ENCODE measurements around the gene SCAF1. TPM values are rescaled to one million over a fixed set of nuclear protein-coding genes. Genes with fewer than 3 reads are reported as not detected.

SCAF1 gene
- polyA plus RNA-seq, 3 donors from 2014 or later, result 0.87 to 2.6 TPM; not detected in 1

- Mint-ChIP-seq H3K4me1 (peaks cover 18 to 20% of the 10 kb centered on the region in 2 donors), H3K27ac (peak overlapping the region; percentile 81 to 99 (median 96)), H3K27me3 (ENCODE audit: low read depth in 3 of 3) (peaks cover 2 to 7% (median 5%) of the 10 kb centered on the region in 3 donors), H3K9me3 (no peaks in the 10 kb centered on the region), H3K4me3 (peak overlapping the region in 3 of 5 donors; percentile 1 to 74 (median 69)), H3K36me3 (peaks cover 4 to 11% (median 6%) of the 10 kb centered on the region in 3 donors)
- no peak for DNase-seq
Measured at GRCh38 chr19:49656456-49657109, 14.6 kb downstream of the SCAF1 start.

GRCh38 chr19:49657493-49658138 lies 15.6 kb downstream of the SCAF1 start:
- H3K36me3 Mint-ChIP-seq, result peaks cover 4 to 11% (median 6%) of the 10 kb centered on the region in 3 donors
- peaks cover 18 to 22% of the 10 kb centered on the region in 2 donors for H3K4me1 Mint-ChIP-seq
- peaks cover 3 to 7% (median 5%) of the 10 kb centered on the region in 3 donors for H3K27me3 Mint-ChIP-seq (ENCODE audit: low read depth in 3 of 3)
- H3K4me3 Mint-ChIP-seq, result no peak overlapping the region
- DNase-seq, result no peak
- H3K9me3 Mint-ChIP-seq, result no peaks in the 10 kb centered on the region
- peak overlapping the region in 2 of 6 donors; percentile 46 to 67 for H3K27ac Mint-ChIP-seq

GRCh38 chr19:49658139-49658517 lies 16.1 kb downstream of the SCAF1 start:
- H3K27me3 Mint-ChIP-seq (ENCODE audit: low read depth in 3 of 3), result peaks cover 3 to 7% (median 4%) of the 10 kb centered on the region in 3 donors
- no peaks in the 10 kb centered on the region for H3K9me3 Mint-ChIP-seq
- DNase-seq, result no peak
- peaks cover 19 to 27% of the 10 kb centered on the region in 2 donors for H3K4me1 Mint-ChIP-seq
- H3K27ac Mint-ChIP-seq, result peak overlapping the region in 1 of 6 donors; percentile 46
- no peak overlapping the region for H3K4me3 Mint-ChIP-seq
- H3K36me3 Mint-ChIP-seq, result peaks cover 4 to 11% (median 6%) of the 10 kb centered on the region in 3 donors

- Mint-ChIP-seq H3K9me3 (no peaks in the 10 kb centered on the region), H3K27me3 (ENCODE audit: low read depth in 3 of 3) (peaks cover 4 to 10% (median 4%) of the 10 kb centered on the region in 3 donors), H3K27ac (peak overlapping the region in 2 of 6 donors; percentile 46 to 53), H3K36me3 (peaks cover 4 to 11% (median 6%) of the 10 kb centered on the region in 3 donors), H3K4me3 (no peak overlapping the region), H3K4me1 (peaks cover 25 to 32% of the 10 kb centered on the region in 2 donors)
- no peak for DNase-seq
Measured at GRCh38 chr19:49658566-49659442, 16.8 kb downstream of the SCAF1 start.

- H3K27me3 Mint-ChIP-seq (ENCODE audit: low read depth in 3 of 3), result peaks cover 8 to 13% (median 10%) of the 10 kb centered on the region in 3 donors
- H3K4me1 Mint-ChIP-seq, result peaks cover 34 to 35% of the 10 kb centered on the region in 2 donors
- no peak for DNase-seq
- H3K4me3 Mint-ChIP-seq, result no peak overlapping the region
- peaks cover 0 to 4% (median 0%) of the 10 kb centered on the region in 3 donors for H3K36me3 Mint-ChIP-seq
- peak overlapping the region in 5 of 6 donors; percentile 15 to 57 (median 21) for H3K27ac Mint-ChIP-seq
- no peaks in the 10 kb centered on the region for H3K9me3 Mint-ChIP-seq
Measured at GRCh38 chr19:49660338-49660961, 18.4 kb downstream of the SCAF1 start.

GRCh38 chr19:49662011-49662410 lies 20.0 kb downstream of the SCAF1 start:
- H3K36me3 Mint-ChIP-seq, result peaks cover 0 to 4% (median 0%) of the 10 kb centered on the region in 3 donors
- peaks cover 7 to 14% (median 12%) of the 10 kb centered on the region in 3 donors for H3K27me3 Mint-ChIP-seq (ENCODE audit: low read depth in 3 of 3)
- H3K4me3 Mint-ChIP-seq, result peak overlapping the region in 1 of 5 donors; percentile 18
- peaks cover 37 to 44% of the 10 kb centered on the region in 2 donors for H3K4me1 Mint-ChIP-seq
- H3K9me3 Mint-ChIP-seq, result no peaks in the 10 kb centered on the region
- peak overlapping the region in 1 of 6 donors; percentile 39 for H3K27ac Mint-ChIP-seq
- no peak for DNase-seq

- Mint-ChIP-seq H3K4me3 (peak overlapping the region; percentile 96 to 99 (median 97)), H3K4me1 (peaks cover 44 to 50% of the 10 kb centered on the region in 2 donors), H3K27ac (peak overlapping the region; percentile 93 to 99 (median 96)), H3K9me3 (no peaks in the 10 kb centered on the region), H3K27me3 (ENCODE audit: low read depth in 3 of 3) (peaks cover 7 to 12% (median 11%) of the 10 kb centered on the region in 3 donors), H3K36me3 (no peaks in the 10 kb centered on the region)
- DNase-seq, result no peak
Measured at GRCh38 chr19:49663224-49663623, 21.2 kb downstream of the SCAF1 start.

GRCh38 chr19:49664171-49665035 lies 22.4 kb downstream of the SCAF1 start:
- peak overlapping the region; percentile 93 to 99 (median 96) for H3K27ac Mint-ChIP-seq
- peak overlapping the region; percentile 96 to 99 (median 97) for H3K4me3 Mint-ChIP-seq
- H3K27me3 Mint-ChIP-seq (ENCODE audit: low read depth in 3 of 3), result peaks cover 7 to 12% (median 11%) of the 10 kb centered on the region in 3 donors
- peaks cover 0 to under 1% (median 0%) of the 10 kb centered on the region in 3 donors for H3K36me3 Mint-ChIP-seq
- no peaks in the 10 kb centered on the region for H3K9me3 Mint-ChIP-seq
- peaks cover 44 to 50% of the 10 kb centered on the region in 2 donors for H3K4me1 Mint-ChIP-seq
- DNase-seq, result peak; percentile 80 to 85 (median 82)

GRCh38 chr19:49665036-49665350 lies 23.0 kb downstream of the SCAF1 start:
- Mint-ChIP-seq H3K27ac (peak overlapping the region; percentile 93 to 99 (median 96)), H3K9me3 (no peaks in the 10 kb centered on the region), H3K4me1 (peaks cover 44 to 50% of the 10 kb centered on the region in 2 donors), H3K4me3 (peak overlapping the region; percentile 96 to 99 (median 97)), H3K36me3 (peaks cover 0 to 5% (median 3%) of the 10 kb centered on the region in 3 donors), H3K27me3 (ENCODE audit: low read depth in 3 of 3) (peaks cover 7 to 12% (median 11%) of the 10 kb centered on the region in 3 donors)
- DNase-seq, result peak in 1 of 3 donors; percentile 27

GRCh38 chr19:49665351-49666119 lies 23.5 kb downstream of the SCAF1 start, which contains the start of the genes BCL2L12 and IRF3:
BCL2L12 (plus strand) TSS chr19:49665933; CDS start chr19:49666693, 760 bp downstream.
IRF3 (minus strand) TSS chr19:49665857; CDS start chr19:49664838, 1,019 bp downstream.
- Mint-ChIP-seq H3K27me3 (ENCODE audit: low read depth in 3 of 3) (peaks cover 7 to 12% (median 11%) of the 10 kb centered on the region in 3 donors), H3K27ac (peak within 1 kb of the TSS; percentile 93 to 99 (median 96)), H3K36me3 (peaks cover 0 to 5% (median 3%) of the 10 kb centered on the region in 3 donors), H3K4me3 (peak within 1 kb of the TSS; percentile 96 to 99 (median 97)), H3K4me1 (peaks cover 44 to 45% of the 10 kb centered on the region in 2 donors), H3K9me3 (no peaks in the 10 kb centered on the region)
- DNase-seq, result peak; percentile 98

GRCh38 chr19:49666120-49666444 lies 24.1 kb downstream of the SCAF1 start:
- no peaks in the 10 kb centered on the region for H3K9me3 Mint-ChIP-seq
- H3K27ac Mint-ChIP-seq, result peak overlapping the region; percentile 93 to 99 (median 96)
- DNase-seq, result no peak
- peak overlapping the region; percentile 96 to 99 (median 97) for H3K4me3 Mint-ChIP-seq
- peaks cover 7 to 12% (median 11%) of the 10 kb centered on the region in 3 donors for H3K27me3 Mint-ChIP-seq (ENCODE audit: low read depth in 3 of 3)
- H3K4me1 Mint-ChIP-seq, result peaks cover 44 to 45% of the 10 kb centered on the region in 2 donors
- peaks cover 0 to 5% (median 3%) of the 10 kb centered on the region in 3 donors for H3K36me3 Mint-ChIP-seq

All from immature natural killer cell (primary cell).